GM15510 (cell line): ENCODE results near the gene GRB10.

Experiments
- POLR2A ChIP-seq: IDR thresholded peaks from 3 replicates; pipeline ENCODE4 v1.6.1; 2011; ENCODE audit warnings: borderline replicate concordance; ENCODE audit not compliant: insufficient read length; ENCODE audit errors: extremely low read depth

GRB10 gene

GRCh38 chr7:50812094-50812493 is 29.4 kb upstream of the GRB10 start:
- no peak for TF ChIP-seq POLR2A

GRCh38 chr7:50808282-50808888 is 25.7 kb upstream of the GRB10 start:
- TF ChIP-seq POLR2A, result no peak

- no peak for TF ChIP-seq POLR2A
These were observed 24.5 kb upstream of the GRB10 start for GRCh38 chr7:50807026-50807730.

DNA sequence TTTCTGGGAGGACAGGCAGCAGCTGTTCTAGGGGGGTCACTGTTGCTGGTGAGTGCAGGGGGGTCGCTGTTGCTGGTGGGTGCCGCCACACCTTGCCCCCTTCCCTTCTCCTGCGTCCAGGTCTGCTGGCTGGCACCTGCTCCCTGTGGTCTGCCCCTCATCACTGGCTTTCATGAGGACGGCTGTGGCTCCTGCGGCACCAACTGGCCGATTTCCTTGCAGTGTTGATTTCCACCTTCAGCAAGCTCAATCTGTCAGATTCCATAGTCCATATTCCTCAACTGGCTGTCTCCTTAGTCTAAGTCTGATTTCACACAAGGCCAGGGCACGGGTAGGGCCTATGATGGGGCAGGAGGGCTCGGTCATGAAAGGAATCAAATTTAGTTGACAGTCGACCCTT is 23.4 kb upstream of the GRB10 start:
- no peak for TF ChIP-seq POLR2A

DNA sequence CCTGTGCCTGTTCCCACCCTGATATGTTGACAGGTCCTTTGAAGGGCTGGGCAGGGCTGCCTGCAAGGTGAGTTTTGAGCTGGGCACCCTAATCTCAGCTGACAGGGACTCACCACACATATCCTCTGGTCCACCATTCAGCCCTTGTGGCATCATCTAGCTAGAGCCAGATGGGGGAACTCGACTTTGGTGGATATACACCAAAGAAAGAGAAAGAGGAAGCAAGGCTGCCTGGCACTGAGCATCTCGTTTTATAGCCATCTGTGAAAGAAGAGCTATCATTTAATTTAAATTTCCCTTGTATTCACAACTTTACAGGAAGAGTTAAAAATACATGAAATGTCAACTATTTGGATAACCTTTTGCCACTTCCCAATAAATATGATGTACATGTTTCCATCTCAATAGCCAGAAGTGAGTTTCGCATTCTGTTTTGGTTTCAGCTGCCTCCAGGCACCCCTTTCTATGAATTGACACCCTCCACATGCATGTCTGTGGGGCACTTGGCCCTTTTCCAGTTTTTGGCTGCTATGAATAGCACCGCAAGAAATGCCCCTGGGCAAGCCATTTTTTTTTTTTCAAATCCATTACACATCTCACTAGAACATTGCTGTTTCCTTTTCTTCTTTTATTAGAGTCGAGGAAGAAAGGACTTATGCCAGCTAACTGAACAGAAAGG is 22.9 kb upstream of the GRB10 start:
- no peak for TF ChIP-seq POLR2A

- TF ChIP-seq POLR2A, result no peak
These were observed 21.0 kb upstream of the GRB10 start for GRCh38 chr7:50803359-50804337.

GRCh38 chr7:50801907-50802306 is 19.2 kb upstream of the GRB10 start:
- no peak for TF ChIP-seq POLR2A

GRCh38 chr7:50799873-50800272 is 17.2 kb upstream of the GRB10 start:
- TF ChIP-seq POLR2A, result no peak

- no peak for TF ChIP-seq POLR2A
These were observed 15.4 kb upstream of the GRB10 start for GRCh38 chr7:50798126-50798525.

DNA sequence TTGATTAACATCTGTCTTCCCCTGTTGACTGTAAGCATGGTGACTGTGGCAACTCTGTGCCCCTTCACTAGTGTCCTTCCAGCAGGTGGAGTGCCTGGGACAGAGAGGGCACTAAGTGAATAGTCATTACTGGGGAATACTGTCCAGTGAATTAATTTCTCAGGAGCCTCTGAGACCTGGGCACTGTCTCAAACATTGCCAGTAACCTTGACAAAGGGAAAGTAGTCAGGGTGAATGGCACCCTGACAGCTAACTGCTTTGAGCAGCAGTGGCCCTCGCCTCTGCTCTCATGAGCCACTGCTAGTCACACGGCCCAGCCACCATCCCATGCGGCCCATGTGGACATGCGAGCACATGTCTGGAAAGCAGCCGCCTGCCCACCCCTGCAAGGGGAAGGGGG is 13.1 kb upstream of the GRB10 start:
- no peak for TF ChIP-seq POLR2A

DNA sequence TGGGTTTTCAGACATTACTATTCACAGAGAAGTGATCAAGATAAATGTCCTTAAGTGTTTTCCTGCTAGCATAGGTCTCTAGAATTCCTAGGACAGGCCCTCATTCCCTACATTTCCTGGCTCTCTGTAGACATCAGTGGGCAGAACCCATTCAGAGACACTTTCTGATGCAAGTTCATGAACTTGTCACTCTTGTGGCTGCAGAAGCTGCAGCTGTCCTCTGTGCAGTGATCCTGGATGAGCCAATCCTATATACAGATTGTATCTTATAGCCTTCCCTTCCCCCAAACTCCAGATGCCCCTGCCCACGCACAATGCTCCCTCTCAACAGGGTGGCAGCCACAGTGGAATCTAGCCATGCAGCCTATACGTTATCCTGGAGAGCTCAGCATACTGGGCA is 12.6 kb upstream of the GRB10 start:
- no peak for TF ChIP-seq POLR2A

- TF ChIP-seq POLR2A, result no peak
These were observed 11.4 kb upstream of the GRB10 start for GRCh38 chr7:50793947-50794570.

DNA sequence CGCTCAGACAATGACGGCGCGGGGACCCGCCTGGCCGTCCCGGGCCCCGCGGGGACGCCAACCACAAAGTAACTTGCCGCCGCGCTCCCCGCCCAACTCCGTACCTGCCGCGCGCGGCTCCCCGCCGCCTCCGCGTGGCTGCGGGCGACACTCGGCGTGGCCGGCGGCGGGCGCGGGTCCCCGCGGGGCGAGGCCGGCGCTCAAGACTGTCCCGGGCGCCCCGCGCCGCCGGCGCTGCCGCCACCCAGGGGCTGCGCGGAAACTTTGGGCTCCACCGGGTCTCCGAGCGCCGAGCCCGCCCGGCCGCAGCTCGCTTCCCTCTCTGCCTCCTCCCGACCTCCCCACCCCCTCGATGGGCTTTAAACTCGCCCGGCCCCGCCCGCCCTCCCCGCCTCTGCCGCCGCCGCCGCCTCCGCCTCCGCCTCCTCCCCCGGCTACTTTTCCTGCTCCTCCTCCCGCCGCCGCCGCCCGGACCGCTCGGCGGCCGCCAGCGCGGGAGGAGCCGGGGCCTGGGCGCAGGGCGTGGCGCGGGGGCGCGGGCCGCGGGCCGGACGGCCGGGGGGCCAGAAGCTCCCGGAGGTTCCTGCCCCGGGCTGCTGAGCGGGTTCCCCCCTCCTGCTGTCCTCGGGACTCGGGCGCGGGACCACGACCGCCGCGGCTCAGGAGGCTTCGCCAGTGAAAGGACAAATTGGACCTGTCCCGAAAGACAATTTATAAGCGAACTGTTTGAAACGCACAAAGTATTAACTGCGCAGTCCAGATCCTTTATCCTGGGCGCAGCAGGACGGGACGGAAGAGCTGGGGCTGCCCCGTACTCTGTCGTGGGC is 10.6 kb upstream of the GRB10 start:
- no peak for TF ChIP-seq POLR2A

GRCh38 chr7:50792342-50793119 is 9.8 kb upstream of the GRB10 start:
- no peak for TF ChIP-seq POLR2A

DNA sequence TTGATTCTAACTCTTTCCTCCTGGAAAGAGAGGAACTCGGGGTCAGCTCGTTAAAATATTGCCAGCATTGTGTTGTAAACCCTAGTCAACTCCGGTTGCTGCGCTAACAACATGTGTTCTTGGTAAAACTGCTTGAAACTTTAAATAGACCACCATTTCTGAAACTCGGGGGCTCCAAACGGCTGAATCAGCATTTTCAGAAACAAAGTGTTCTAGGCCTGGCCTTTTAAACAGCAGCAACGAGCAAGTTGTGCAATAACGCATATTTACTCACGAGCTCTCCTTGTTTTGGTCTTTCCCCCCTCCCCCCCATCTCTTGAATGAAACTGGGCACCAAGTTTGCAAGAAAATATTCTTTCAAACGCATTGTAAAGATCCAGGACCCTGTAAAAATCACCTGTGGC is 9.2 kb upstream of the GRB10 start:
- no peak for TF ChIP-seq POLR2A
